ENCODE measurements around the gene HCRT.
"Not testable (repeated sequence)": the region's sequence is repeated elsewhere in the genome, so short reads cannot be mapped to it uniquely, and the experiment has no call there.

The HCRT gene

DNA sequence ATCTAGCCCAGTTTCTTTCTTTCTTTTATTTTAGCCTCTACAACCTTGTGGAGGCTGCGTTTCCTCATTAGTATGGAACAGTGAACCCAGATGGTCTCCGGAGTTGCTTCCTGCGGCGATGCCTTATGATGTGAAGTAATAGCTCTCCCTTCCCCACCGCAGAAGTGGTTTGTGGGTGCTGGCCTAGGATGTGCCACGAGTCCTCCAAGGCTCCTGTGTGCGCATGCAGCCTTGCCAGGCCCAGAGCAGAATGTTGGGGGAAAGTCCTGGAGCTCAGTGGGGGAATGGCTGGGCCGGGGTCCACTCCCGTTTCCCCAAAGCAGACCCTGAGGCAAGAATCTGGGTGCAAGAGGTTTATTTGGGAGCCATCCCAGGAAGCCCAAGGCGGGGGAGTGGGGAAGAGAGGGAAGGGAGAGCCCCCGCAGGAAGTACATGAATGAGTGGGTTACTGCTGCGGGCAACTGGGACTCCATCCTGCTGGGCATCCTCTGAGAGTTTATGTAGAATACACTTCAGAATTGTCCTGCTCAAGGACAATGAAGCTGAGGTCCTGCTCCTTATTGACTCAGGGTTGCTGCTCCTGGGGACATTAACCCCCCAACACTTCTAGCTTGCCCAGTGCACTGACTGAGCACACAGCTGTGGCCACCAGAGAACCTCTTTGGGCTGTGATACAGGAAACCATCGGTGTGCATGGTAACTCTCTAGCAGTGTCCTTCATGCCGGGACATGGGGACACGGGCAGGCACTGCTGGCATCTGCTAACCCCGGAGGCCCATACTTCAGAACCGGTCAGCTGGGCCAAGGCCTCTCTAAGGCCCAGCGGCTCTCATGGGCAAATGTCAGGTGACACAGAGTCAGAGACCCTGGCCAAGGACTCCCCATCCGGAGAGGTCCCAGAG is 3.7 kb upstream of the HCRT start:
- Mint-ChIP-seq H3K4me3 (no peak overlapping the region), H3K9me3 (no peaks in the 10 kb centered on the region), H3K27ac (no peak overlapping the region), H3K4me1 (peaks cover 29% of the 10 kb centered on the region), H3K27me3 (no peaks in the 10 kb centered on the region), H3K36me3 (no peaks in the 10 kb centered on the region)

DNA sequence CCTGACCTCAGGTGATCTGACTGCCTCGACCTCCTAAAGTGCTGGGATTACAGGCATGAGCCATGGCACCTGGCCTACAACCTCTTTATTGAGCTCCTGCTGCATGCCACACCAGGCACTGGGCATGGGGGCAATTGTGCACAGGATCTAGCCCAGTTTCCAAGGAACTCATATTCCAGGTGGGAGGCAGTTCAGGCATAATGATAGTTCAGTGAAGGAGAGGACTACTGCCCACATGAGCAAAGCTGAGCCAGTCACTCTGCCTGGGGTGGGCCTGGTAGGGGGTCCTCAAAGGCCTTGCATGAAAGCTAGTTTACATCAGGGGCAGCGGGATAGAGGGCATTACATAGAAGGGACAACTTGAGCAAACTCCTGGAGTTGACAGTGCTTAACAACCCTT is 2.6 kb upstream of the HCRT start:
- Mint-ChIP-seq H3K27me3 (no peaks in the 10 kb centered on the region), H3K4me3 (no peak overlapping the region), H3K4me1 (peaks cover 29% of the 10 kb centered on the region), H3K27ac (no peak overlapping the region), H3K9me3 (no peaks in the 10 kb centered on the region), H3K36me3 (no peaks in the 10 kb centered on the region)

DNA sequence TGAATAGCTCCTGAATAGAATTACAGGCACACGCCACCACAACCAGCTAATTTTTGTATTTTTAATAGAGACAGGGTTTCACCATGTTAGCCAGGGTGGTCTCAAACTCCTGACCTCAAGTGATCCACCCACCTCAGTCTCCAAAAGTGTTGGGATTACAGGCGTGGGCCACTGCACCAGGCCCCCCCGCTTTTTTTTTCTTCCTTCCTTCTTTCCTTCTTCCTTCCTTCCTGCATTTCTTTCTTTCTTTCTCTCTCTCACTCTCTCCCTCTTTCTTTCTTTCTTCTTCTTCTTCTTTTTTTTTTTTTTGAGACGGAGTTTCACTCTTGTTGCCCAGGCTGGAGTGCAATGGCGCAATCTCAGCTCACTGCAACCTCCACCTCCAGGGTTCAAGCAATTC is 939 bp upstream of the HCRT start:
- Mint-ChIP-seq H3K4me3 (peak overlapping the region; percentile 4), H3K4me1 (peaks cover 31% of the 10 kb centered on the region)
- H3K27ac Mint-ChIP-seq, H3K36me3 Mint-ChIP-seq, H3K27me3 Mint-ChIP-seq, H3K9me3 Mint-ChIP-seq: not testable (repeated sequence)

DNA sequence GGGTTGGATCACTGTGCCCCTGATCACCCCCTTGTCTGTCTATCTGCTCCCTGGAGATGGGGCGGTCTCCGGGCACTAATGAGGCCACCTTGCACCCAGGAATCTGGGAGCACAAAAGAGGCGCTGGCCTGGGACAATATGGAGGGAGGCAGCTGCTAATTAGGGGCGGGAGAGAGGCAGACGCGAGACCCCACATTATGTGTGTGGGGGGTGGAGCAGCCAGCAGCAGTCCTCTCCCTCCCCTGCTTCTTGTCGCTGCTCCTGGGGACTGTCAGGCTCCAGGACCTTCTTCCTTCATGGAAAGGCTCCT is 324 bp upstream of the HCRT start:
- Mint-ChIP-seq H3K9me3 (no peaks in the 10 kb centered on the region), H3K36me3 (no peaks in the 10 kb centered on the region), H3K27ac (no peak overlapping the region), H3K27me3 (no peaks in the 10 kb centered on the region), H3K4me3 (no peak overlapping the region), H3K4me1 (peaks cover 32% of the 10 kb centered on the region)

DNA sequence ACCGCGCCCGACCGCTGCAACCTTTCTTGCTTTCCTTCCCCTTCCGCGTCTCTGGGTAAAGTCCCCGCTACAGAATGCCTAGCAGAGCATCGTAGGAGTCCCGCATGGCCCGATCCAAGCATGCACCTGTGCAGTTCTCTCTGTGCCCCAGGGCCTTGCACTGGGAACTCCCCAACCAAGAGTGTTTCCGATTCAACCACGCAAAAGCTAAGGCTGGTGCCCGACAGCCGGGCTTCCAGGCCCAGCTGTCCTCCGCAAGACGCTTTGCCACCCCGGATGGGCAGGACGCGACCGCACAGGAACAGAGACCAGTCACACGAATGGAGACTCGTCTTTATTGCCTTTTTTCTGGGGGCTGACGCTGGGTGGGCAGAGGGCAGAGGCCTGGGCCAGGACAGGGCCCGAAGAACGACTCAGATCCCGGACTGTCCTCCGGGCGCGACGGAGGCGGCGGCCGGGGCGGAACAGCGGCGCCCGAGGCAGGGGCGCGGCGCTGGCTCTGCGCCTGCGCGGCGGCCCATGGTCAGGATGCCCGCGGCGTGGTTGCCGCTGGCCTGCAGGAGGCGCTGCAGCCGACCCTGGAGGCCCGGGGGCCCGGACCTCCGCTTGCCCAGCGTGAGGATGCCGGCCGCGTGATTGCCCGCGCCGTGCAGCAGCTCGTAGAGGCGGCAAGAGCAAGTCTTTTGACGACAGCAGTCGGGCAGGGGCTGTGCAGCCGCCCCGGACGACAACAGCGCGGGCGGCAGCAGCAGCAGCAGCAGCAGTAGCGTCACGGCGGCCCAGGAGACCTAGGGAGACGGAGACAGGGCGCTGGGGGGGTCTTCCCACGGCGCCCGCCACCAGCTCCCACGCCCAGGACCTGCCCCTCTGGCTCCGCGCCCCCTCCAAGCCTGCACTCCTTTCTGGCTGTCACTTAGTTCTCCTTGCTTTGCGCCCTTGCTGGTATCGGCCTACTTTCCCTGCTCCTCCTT is 1.2 kb downstream of the HCRT start:
- Mint-ChIP-seq H3K4me3 (peak overlapping the region; percentile 94), H3K9me3 (no peaks in the 10 kb centered on the region), H3K27ac (peak overlapping the region; percentile 96), H3K36me3 (no peaks in the 10 kb centered on the region), H3K27me3 (peaks cover 6% of the 10 kb centered on the region), H3K4me1 (peaks cover 41% of the 10 kb centered on the region)

DNA sequence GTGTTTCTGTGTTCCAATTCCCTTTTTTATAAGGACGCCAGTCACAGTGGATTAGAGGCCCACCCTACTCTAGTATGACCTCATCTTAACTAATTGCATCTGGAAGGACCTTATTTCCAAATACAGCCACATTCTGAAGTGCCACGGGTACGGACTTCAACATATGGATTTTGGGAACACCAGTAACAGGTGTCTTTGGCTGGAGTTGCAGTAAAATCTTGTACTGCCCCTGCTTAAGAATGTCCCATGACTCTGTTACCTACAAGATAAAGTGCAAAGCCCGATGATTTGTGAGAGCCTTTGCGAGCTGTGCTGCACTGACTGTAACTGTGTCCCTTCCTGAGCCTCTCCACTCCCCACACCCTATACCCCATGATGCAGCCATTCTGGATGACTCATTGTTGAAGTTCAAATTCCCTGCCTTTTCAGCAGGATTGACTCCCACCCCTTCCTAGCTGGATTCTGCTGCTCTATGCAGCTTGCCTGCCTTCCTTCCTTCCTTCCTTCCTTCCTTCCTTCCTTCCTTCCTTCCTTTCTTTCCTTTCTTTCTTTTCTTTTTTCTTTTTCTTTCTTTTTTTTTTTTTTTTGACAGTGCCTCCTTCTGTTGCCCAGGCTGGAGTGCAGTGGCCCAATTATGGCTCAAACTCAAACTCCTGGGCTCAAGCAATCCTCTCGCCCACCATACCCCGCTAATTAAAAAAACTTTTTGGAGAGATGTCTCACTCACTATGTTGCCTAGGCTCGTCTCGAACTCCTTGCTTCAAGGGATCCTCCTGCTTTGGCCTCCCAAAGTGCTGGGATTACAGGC is 2.1 kb downstream of the HCRT start:
- Mint-ChIP-seq H3K27me3 (peaks cover 7% of the 10 kb centered on the region), H3K9me3 (no peaks in the 10 kb centered on the region), H3K36me3 (no peaks in the 10 kb centered on the region), H3K4me3 (peak overlapping the region; percentile 94), H3K27ac (peak overlapping the region; percentile 96), H3K4me1 (peaks cover 45% of the 10 kb centered on the region)

DNA sequence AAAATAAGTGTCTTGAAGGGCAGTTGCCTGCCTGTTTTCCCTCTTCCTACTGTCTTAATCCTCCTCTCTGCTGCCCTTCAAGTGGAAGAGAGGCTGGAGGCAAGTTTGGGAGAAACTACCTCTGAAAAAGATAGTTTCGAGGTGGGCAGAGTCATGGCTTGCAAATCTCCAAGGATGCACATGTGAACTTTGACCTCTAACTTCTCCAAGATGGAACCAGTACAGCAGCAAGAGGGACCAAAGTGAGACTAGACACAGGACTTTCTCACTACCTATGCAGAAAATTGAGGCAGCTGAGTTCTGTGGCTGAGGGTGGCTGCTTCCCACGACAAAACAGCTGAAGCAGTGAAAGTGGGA is 3.4 kb downstream of the HCRT start:
- Mint-ChIP-seq H3K4me3 (peak overlapping the region; percentile 63), H3K27me3 (peaks cover 7% of the 10 kb centered on the region), H3K4me1 (peaks cover 45% of the 10 kb centered on the region), H3K36me3 (peaks cover 3% of the 10 kb centered on the region), H3K9me3 (no peaks in the 10 kb centered on the region), H3K27ac (no peak overlapping the region)

DNA sequence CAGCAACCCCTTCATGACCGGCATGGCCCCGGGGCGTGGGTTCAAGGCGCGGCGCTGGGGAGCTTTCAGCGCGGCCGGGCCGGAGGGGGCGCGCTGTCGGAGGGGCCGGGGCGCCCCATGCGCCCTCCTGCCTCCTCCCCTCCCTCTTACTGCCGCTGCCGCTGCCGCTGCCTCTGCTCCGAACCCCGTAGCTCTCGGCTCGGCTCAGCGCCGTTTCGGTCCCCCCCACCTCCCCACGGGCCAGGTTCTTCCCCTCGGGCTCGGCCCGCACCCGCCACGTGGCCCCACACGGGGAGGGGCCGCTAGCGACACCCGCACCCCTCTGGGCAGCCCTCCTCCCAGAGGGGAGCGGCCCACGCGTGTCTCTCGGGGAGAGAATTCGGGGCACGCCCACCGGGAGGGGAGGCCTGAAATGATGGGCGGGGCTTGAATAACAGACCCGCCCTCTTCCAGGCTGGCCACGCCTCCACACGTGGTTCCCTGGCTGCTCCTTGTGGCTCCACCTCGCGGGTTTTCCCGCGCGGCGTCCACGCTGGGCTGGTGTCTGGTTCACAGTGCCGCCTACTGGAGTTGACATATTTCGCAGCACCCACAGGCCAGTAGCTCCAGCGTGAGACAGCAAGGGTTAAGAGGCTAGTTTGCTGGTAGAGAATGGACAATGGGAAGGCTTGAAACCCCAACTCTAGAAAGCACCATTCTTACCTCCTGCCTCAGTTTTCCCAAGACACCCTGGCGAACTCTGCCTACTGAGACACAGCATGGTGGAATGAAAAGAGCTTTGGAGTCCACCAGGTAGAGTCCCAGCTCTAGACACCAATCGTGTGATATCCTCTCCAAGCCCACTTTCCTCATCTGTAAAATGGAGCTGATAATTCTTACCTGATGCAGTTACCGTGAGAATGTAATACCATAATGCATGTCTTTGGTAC is 4.1 kb downstream of the HCRT start, which contains the start of gene KCNH4:
TSS of gene KCNH4 (minus strand) at position 221 of the 929 bp plus-strand sequence. CDS start at position 24, 197 bp downstream.
- peak within 1 kb of the TSS; percentile 65 for H3K4me3 Mint-ChIP-seq
- H3K4me1 Mint-ChIP-seq: peaks cover 45% of the 10 kb centered on the region
- peaks cover 3% of the 10 kb centered on the region for H3K36me3 Mint-ChIP-seq
- no peak within 1 kb of the TSS for H3K27ac Mint-ChIP-seq
- H3K27me3 Mint-ChIP-seq: peaks cover 7% of the 10 kb centered on the region
- H3K9me3 Mint-ChIP-seq: no peaks in the 10 kb centered on the region

DNA sequence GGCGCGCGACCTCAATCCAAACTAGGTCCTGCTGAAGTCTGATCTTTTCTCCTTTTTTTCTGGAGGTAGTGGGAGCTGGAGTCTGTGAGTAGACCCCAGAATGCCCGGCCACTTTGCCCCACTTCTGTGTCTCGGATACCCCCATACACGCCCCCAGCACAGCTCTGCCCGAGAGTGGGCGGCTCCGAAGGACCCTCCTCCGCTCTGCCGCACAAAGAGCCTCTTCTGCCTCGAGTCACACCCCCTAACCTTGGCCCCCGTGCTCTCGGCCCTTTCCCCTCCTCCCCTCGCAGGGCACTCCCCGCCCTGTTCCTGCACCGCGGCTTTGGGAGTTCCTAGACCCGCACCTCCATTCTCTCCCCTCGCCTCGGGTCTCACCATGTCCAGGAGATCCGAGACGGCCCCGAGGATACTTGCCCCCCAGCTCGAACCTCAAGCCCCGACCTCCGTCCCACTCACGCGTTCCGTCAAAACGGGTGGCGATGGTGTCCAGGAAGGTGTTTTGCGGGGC is 4.8 kb downstream of the HCRT start:
- Mint-ChIP-seq H3K4me1 (peaks cover 45% of the 10 kb centered on the region), H3K9me3 (no peaks in the 10 kb centered on the region), H3K4me3 (peak overlapping the region; percentile 65), H3K36me3 (peaks cover 3% of the 10 kb centered on the region), H3K27me3 (peaks cover 7% of the 10 kb centered on the region), H3K27ac (no peak overlapping the region)

DNA sequence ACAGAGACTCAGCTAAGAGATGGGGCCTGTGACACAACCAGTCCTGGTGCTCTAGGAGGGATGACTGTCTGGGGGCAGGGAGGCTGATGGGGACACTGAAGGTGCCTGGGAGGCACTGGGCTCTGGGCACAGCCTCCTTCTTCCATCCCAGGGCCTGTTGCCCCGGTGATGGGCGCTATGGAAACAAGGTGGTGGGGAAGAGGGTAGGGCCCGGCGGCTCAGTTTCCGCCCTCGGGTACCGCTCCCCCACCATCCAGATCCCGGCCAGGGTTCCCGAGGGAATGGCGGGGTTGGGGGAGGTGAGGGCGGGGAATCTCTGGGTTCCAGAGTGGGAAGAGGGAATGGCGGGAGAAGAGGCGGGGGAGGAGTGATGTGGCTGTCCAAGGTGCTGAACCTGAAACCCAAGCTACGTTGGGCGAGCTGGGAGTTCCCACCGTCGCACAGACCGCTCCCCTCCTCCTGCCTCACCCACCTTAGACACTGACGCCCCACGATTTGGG is 5.3 kb downstream of the HCRT start:
- H3K36me3 Mint-ChIP-seq: peaks cover 3% of the 10 kb centered on the region
- H3K27ac Mint-ChIP-seq: no peak overlapping the region
- H3K9me3 Mint-ChIP-seq: no peaks in the 10 kb centered on the region
- peaks cover 7% of the 10 kb centered on the region for H3K27me3 Mint-ChIP-seq
- H3K4me1 Mint-ChIP-seq: peaks cover 42% of the 10 kb centered on the region
- H3K4me3 Mint-ChIP-seq: peak overlapping the region; percentile 65

DNA sequence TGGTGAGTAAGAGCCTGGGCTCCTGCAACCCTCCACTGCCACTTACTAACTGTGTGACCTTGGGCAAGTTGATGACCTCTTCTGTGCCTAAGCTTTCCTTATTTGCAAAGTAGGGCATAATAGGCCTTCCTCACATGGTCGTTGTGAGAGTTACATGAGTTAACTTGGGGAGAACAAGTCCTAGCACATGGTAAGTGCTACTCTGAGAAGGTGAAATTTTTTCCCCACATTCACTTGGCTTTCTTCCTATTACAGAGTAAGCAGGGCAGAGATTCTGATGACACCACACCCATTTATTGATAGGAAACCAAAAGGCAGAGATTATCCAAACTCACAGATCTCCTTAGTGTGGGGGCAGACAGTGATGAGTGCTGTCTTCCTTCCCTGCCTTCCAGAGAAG is 5.9 kb downstream of the HCRT start:
- no peaks in the 10 kb centered on the region for H3K9me3 Mint-ChIP-seq
- H3K27me3 Mint-ChIP-seq: peaks cover 7% of the 10 kb centered on the region
- H3K27ac Mint-ChIP-seq: no peak overlapping the region
- peak overlapping the region; percentile 48 for H3K4me3 Mint-ChIP-seq
- H3K4me1 Mint-ChIP-seq: peaks cover 38% of the 10 kb centered on the region
- H3K36me3 Mint-ChIP-seq: peaks cover 3% of the 10 kb centered on the region

DNA sequence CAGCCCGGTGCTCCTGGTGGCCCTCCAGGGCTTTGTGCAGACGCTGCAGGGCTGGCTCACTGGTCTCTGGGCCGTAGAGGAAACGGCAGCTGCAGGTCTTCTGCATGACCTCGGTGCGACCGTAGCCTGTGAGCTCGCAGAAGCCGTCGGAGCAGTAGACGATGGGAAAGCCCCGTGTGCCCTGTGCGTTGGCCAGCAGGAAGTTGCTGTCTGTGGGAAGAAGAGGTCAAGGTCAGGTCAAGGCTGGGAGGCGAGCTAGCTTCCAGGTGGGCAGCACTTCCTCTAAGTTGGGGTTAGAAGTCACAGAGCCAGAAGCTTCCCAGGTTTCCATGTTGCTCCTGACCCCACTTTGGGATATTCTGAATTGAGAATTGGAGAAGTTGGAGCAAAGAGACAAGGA is 6.4 kb downstream of the HCRT start:
- Mint-ChIP-seq H3K27me3 (peaks cover 7% of the 10 kb centered on the region), H3K4me3 (no peak overlapping the region), H3K4me1 (peaks cover 36% of the 10 kb centered on the region), H3K36me3 (peaks cover 3% of the 10 kb centered on the region), H3K9me3 (no peaks in the 10 kb centered on the region), H3K27ac (peak overlapping the region; percentile 48)

DNA sequence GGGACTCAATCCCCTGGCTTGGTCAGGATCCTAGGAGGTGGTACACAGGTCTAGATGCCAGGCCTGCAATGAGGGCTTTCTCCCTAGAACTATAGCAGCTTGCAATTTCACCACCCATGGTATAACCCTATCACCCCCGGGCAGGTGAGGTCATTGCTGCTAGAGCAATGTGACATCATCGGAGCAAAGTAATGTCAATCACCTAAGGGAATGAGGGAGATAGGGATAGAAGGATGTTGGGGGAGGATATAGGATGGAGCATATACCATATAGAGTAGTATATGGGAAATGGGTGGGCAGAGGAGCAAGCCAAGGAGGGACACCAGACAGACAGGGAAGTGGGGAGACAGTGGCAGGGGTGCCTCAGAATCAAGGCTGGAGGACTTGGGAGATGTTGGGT is 7.6 kb downstream of the HCRT start:
- H3K36me3 Mint-ChIP-seq: peaks cover 3% of the 10 kb centered on the region
- peaks cover 25% of the 10 kb centered on the region for H3K4me1 Mint-ChIP-seq
- H3K27ac Mint-ChIP-seq: no peak overlapping the region
- no peak overlapping the region for H3K4me3 Mint-ChIP-seq
- no peaks in the 10 kb centered on the region for H3K9me3 Mint-ChIP-seq
- H3K27me3 Mint-ChIP-seq: peaks cover 7% of the 10 kb centered on the region

DNA sequence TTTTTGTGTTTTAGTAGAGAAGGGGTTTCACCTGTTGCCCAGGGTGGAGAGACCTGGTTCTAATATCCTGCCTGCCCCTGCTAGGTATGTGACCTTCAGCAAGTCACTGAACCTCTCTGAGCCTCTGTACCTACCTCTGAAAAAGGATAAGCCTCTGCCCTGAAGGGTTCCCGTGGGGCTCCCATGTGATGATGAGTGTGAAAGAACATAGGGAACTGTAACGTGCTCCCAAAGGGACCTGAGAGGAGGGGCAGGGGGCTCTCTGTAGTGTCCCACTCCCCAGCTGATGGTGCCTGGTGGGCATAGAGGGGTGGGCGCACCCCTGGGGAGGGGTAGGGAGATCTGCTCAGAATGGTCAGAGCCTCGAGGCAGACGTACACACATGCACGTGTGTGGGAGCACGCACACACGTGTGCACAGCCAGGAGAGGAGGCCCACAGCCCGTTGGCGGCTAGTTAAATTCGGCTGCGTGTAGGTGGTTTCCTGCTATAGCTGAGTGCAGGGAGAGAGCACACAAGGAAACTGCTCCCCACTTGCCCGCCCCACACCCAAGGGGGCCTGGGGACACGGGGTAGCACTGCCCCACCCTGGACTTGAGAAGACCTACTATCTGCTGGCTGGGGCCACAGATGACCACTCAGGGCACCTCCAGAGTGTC is 11.0 kb downstream of the HCRT start:
- H3K4me3 Mint-ChIP-seq: no peak overlapping the region
- H3K27me3 Mint-ChIP-seq: peaks cover 1% of the 10 kb centered on the region
- H3K27ac Mint-ChIP-seq: no peak overlapping the region
- H3K9me3 Mint-ChIP-seq: no peaks in the 10 kb centered on the region
- H3K36me3 Mint-ChIP-seq: peaks cover 3% of the 10 kb centered on the region
- H3K4me1 Mint-ChIP-seq: peaks cover 10% of the 10 kb centered on the region
